ENCODE results near the gene TP53I3.
A peak's percentile ranks its signal among the peaks of the same experiment; 100 is the strongest.

The TP53I3 gene

GRCh38 chr2:24058564-24059271, 25.9 kb downstream of the TP53I3 start:
- no peak overlapping the region for H3K4me3 ChIP-seq (ENCODE audit: low read depth, low read length)
- in situ Hi-C loops (cut with HindIII; ENCODE audit: low sequenced_read_pairs): no loop called here
- no peak for TF ChIP-seq CTCF (IDR thresholded peaks at IDR 0.05; ENCODE audit: low read depth, low read length)
- no peak for DNase-seq (ENCODE audit: low read depth, low spot score)

- no peak for TF ChIP-seq CTCF (IDR thresholded peaks at IDR 0.05; ENCODE audit: low read depth, low read length)
- in situ Hi-C loops (cut with HindIII; ENCODE audit: low sequenced_read_pairs): no loop called here
- no peak overlapping the region for H3K4me3 ChIP-seq (ENCODE audit: low read depth, low read length)
- no peak for DNase-seq (ENCODE audit: low read depth, low spot score)
Observed at GRCh38 chr2:24055750-24056149, 28.9 kb downstream of the TP53I3 start.

GRCh38 chr2:24054366-24055010, 30.1 kb downstream of the TP53I3 start:
- no peak for TF ChIP-seq CTCF (IDR thresholded peaks at IDR 0.05; ENCODE audit: low read depth, low read length)
- no peak overlapping the region for H3K4me3 ChIP-seq (ENCODE audit: low read depth, low read length)
- in situ Hi-C loops (cut with HindIII; ENCODE audit: low sequenced_read_pairs): no loop called here
- DNase-seq (ENCODE audit: low read depth, low spot score): no peak

- DNase-seq (ENCODE audit: low read depth, low spot score): no peak
- in situ Hi-C loops (cut with HindIII; ENCODE audit: low sequenced_read_pairs): no loop called here
- H3K4me3 ChIP-seq (ENCODE audit: low read depth, low read length): no peak overlapping the region
- TF ChIP-seq CTCF (IDR thresholded peaks at IDR 0.05; ENCODE audit: low read depth, low read length): no peak
Observed at GRCh38 chr2:24052951-24053350, 31.7 kb downstream of the TP53I3 start.

- no peak for TF ChIP-seq CTCF (IDR thresholded peaks at IDR 0.05; ENCODE audit: low read depth, low read length)
- H3K4me3 ChIP-seq (ENCODE audit: low read depth, low read length): no peak overlapping the region
- in situ Hi-C loops (cut with HindIII; ENCODE audit: low sequenced_read_pairs): no loop called here
- DNase-seq (ENCODE audit: low read depth, low spot score): no peak
Observed at GRCh38 chr2:24051833-24052232, 32.8 kb downstream of the TP53I3 start.

GRCh38 chr2:24050041-24050979, 34.3 kb downstream of the TP53I3 start:
- DNase-seq (ENCODE audit: low read depth, low spot score): peak; percentile 16

More at GRCh38 chr2:24050041-24050979, 34.3 kb downstream of the TP53I3 start:
- no peak for TF ChIP-seq CTCF (IDR thresholded peaks at IDR 0.05; ENCODE audit: low read depth, low read length)
- in situ Hi-C loops (cut with HindIII; ENCODE audit: low sequenced_read_pairs): no loop called here
- H3K4me3 ChIP-seq (ENCODE audit: low read depth, low read length): peak overlapping the region; percentile 70
